Activated naive CD4-positive, alpha-beta T cell treated with anti-CD3 and anti-CD28 coated beads, Interleukin-2, amount 50 U/mL, for 16 hours (primary cell): ENCODE measurements around the gene JAM2.
"Not testable (repeated sequence)": the region's sequence is repeated elsewhere in the genome, so short reads cannot be mapped to it uniquely, and the experiment has no call there.

Source experiments
- DNase-seq: peaks from one replicate; pipeline ENCODE4 v3.0.0-alpha.2; 2020

The JAM2 gene

DNA sequence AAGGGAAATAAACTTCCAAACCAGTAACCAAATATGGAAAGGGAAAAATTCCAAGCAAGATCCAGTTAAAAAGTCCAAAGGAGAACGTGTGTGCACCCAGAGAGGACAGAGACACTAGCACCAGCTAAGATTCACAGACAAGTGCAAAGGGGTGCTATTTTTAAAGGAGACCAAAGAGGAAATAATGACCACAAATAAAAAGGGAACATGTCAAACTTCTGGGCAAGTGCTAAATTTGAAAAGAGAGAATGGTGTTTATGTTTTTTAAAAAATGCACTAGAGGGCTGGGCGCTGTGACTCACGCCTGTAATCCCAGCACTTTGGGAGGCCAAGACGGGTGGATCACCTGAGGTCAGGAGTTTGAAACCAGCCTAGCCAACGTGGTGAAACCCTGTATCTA, 8.6 kb downstream of the JAM2 start:
- DNase-seq, result no peak

DNA sequence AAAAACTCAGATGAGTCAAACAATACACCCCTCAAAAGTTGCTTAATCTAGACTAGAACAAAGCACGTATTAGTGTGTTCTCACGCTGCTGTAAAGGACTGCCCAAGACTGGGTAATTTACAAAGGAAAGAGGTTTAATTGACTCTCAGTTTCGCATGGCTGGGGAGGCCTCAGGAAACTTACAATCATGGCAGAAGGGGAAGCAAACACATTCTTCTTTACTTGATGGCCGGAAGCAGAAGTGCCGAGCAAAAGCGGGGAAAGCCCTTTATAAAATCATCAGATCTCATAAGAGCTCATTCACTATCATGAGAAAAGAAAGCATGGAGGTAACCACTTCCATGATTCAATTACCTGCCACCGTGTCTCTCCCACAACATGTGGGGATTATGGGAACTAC, 10.1 kb downstream of the JAM2 start:
- no peak for DNase-seq

DNA sequence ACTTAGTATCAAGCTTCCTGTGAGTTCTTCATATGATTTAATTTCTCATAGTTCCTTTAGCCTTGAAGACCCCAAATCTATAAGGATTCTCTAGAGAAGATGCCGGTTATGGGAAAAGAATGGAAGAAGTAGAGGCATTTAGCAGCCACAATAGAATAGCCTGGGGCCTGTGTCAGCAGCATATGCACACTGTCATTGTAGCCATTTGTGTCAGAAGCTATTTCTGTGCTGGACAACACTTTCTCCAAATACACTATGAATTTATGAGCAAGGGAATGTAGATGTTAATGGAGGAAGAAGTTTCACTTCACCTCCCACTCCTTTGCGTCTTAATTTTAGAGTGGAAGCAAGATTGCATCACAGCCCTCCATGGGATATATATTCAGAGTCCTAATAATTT, 17.4 kb downstream of the JAM2 start:
- no peak for DNase-seq

DNA sequence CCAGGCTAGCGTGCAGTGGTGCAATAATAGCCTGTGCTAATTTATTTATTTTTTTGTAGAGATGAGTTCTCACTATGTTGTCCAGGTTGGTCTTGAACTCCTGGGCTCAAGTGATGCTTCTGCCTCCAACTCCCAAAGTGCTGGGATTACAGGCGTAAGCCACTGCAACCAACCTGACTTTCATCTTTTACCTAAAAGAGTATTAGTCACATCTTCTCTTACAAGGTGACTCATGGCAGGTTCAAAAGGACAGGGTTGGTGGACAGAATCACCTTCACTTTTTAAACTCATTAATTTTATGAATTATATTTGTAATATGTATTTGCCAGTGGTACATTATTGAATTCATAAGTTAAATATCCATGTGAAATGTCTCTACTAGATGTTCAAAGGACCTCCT, 18.1 kb downstream of the JAM2 start:
- no peak for DNase-seq

DNA sequence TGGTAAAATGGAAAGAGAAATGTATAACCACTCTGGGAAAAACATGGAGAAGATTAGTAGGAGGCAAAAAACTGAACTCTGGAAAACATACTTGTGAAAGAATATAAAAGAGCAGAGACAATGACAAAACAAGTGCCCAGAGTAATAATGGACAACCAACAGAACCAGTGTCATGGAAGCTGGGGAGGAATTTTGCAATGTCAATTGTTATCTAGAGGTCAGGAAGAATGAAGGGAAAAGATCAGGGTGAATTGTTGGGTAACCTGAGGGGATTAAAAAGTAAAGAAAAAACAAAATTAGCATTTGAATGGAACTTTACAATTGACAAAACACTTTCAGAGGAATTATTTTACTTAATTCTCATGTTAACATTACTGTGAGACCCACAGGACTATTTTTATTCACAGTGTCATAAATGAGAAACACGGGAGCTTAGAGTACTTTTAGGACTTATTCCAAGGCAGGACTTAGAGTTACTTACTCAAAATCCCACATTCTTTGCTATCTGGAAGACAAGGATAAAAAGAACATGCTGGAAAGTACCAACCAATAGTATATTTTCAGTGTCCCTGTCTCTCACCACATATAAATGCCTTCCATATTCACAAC, 19.5 kb downstream of the JAM2 start:
- DNase-seq, result no peak

DNA sequence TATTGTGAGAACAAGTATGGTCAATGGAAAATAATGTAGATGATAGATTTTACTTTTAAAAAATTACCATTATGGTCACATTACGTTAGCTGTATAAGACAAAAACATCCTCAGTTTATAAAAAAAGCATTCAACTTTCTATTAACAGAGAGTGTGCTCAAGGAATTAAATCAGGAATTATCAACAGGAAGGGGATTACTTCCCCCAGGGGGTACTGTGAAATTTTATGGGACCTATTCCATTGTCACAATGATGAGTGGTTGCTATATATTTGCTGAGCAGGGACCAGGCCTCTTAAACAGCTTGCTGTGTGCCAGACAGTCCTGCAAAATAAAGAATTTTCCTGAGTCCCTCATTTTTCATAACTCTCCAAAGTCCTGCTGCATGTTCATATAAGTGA, 21.2 kb downstream of the JAM2 start:
- no peak for DNase-seq

DNA sequence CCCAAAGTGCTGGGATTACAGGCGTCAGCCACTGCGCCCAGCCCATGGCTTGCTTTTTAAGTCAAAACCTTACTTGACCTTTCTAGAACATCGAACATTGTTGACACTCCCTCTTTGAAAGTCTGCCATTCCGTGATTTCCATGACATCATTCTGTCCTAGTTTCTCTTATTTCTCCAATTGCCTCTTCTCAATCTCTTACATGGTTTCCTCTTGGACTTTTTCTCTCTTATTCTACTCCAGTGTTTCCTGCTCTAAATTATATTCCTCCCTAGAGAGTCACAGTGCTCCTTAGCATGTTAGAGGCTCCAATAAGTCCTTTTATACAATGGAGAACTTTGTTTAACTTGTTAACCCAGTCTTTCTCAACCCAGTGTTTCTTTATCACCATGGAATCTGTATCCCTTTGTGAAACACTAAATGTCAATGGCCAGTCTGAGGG, 25.5 kb downstream of the JAM2 start:
- DNase-seq, result no peak

DNA sequence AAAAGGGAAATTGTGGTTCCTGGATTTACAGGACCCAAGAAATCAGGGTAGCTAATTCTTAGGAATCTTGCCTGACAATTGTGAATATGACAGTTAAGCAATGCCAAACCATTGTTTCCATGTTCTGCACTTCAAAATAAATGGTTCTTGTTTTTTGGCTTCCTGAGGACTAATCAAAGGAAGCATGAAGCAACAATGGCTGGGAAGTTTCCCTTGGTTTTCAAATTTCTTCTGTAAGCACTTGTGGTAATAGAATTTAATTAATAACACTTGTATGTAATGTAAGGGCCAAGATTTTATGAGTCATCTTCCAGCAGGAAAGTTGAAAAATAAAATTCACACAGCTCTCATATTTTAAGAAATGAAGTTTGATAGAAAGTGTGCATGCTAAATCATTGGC, 31.7 kb downstream of the JAM2 start:
- DNase-seq, result no peak

DNA sequence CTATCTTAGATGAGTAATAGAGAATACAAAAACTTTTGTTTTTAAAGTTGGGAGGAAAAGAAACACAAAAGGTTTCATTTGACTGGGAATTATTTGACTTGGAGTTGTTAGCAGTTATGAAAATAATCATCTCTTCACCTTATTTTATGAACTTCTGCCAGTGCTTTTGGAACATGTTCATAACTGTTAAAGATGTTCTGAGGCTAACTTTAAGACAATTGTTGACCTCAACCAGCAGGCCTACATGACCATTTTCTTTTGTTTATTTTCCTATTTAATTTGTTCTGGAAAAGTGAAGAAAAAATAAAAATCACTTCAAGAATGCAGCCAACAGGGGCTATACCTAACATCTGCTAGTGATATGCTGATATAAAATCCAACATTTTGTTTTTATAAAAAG, 37.4 kb downstream of the JAM2 start:
- no peak for DNase-seq

DNA sequence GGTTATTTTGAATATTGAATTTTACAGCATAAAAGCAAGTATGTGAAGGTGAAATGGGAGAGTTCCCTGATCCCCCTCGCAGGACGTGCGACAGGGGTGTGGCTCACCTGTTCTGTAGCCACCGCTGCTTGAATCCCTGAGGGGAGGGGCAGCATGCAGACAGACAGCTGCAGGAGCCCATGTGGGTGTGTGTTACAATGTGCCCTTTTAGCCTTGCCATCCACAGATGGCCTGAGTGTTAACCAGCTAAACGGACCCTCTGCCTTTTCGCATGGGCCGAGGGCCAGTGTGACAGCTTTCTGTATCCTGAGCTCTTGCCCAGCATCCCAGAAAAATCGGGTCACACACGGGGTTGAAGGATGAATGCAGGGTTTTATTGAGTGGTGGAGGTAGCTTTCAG, 43.3 kb downstream of the JAM2 start:
- DNase-seq, result no peak

DNA sequence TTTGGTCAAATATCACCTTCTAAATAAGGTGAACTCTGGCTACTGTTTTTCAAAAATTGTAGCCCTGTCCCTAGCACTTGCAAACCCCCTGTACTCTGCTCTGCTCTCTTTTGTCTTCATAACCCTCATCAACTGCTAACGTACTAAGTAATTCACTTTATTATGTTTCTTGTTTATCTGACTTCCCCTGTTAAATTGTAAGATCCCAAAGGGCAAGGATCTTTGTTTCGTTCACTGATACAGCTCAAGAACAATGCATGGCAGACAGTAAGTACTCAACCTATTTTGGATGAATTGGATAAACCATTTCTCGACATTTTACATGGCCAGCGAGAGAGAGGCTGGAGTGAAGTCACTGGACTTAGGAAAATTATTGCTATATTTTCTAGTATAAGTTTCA, 48.7 kb downstream of the JAM2 start:
- no peak for DNase-seq

DNA sequence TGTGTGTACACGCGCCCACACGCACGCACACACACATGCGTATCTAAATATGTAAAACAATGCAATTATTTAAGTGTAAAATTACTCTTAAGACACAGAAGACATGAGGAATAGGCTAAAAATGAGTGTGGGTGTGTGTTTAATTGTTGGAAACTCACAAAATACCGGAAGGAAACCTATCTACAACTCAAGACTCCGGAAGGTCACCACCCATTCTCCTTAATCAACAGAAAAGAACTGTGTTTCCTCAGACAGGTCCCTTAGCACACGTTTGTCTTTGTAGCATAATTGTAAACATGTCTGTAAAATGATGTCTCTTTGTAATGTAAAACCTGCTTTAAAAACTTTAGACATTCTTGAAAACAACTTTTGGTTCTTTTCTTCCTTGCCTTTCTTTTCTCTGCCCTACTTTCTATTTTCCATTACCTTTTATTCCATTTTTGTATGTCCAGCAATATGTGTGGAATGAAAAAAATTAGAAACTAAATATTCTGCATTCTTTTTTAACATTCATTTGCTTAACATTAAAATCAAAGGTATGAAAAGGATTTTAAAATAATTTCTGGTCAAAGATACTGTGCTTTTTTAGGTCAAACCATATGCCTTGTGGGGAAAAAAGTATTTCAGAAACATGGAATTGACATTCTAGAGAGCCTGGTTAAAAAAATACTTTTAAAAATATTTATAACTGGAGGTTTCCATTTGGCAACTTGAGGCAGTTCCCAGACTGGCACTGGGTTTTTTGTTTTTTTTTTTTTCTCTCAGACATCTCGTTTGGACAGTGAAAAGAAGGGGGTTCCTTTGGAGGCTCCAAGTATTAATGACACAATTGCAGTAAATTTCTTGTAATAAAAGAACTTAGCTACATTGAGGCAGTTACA, 49.5 kb downstream of the JAM2 start:
- no peak for DNase-seq

DNA sequence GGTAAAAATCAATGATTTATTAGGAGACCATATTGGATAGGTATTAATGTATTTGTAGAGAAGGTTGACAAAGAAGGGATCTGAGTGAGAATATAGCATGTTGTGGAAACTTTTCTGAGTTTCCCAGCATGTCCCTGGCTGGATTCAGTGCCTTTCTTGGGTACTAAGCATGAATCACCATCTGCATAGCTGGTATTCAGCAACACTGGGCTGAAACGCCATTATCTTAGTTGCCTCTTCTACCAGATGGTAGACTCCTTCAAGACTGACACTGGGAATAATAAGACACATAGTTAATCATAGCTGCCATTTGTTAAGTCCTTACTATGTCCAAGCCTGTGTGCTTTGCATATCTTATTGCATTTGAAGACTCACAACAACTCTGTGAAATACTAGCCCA, 50.2 kb downstream of the JAM2 start:
- no peak for DNase-seq

DNA sequence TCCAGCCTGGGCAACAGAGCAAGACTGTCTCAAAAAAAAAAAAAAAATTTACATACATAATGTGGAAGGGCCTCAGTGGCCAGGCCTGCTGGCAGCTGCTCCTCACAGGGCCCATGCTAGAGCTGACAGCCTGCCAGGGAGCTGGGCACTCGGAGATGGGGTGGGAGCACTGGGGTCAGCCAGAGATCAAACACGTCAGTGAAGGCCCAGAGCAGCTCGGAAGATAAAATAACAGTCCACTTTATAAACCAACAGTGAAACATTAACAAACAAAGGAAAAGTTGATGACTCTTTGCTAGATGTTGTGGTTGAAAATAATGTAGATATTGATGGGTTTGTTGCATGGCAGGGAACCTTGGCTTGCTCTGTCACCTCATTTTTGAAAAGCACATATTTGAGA, 52.9 kb downstream of the JAM2 start:
- DNase-seq, result no peak

DNA sequence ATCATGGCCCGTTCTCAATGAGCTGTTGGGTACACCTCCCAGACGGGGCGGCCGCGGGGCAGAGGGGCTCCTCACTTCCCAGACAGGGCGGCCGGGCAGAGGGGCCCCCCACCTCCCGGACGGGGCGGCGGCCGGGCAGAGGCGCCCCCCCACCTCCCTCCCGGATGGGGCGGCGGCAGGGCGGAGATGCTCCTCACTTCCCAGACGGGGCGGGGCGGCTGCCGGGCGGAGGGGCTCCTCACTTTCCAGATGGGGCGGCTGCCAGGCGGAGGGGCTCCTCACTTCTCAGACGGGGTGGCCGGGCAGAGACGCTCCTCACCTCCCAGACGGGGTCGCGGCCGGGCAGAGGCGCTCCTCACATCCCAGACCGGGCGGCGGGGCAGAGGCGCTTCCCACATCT, 56.4 kb downstream of the JAM2 start:
- not testable (repeated sequence) for DNase-seq

DNA sequence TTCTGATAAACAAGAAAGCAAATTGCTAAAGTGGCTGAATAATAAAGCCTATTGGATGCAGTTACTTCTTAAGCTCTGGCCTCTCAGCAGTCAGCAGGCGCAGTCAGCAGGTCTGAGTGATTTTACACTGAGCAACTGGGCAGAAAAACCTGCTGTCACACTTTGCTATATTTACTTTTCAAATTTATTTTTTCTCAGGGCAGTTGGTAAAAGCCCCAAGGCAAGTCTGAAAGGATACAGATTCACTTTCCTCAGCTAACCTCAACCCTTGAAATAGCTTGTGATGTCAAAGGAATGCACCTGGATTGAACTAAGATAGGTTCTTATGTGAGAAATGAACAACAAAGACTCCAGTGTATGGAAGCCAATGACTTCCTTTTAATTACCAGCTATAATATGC, 61.7 kb downstream of the JAM2 start:
- no peak for DNase-seq

DNA sequence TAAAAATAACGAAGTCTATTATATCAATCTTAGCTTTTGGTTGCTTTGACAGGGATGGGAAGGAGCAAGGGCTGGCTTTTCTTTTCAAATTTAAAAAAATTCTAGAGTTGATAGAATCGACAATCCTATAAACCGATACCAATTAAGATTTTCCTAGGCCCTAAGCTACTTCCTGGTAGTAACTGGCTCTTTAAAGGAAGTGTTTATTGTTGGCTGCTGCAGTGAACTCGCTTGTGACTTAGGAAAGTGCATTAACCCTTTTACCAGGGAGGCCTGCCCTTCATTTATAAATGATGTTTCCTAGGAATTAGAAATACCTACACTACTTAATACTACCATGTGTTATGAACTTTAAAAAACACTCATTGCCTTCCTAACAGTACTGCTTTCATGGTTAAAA, 62.5 kb downstream of the JAM2 start:
- DNase-seq, result no peak

DNA sequence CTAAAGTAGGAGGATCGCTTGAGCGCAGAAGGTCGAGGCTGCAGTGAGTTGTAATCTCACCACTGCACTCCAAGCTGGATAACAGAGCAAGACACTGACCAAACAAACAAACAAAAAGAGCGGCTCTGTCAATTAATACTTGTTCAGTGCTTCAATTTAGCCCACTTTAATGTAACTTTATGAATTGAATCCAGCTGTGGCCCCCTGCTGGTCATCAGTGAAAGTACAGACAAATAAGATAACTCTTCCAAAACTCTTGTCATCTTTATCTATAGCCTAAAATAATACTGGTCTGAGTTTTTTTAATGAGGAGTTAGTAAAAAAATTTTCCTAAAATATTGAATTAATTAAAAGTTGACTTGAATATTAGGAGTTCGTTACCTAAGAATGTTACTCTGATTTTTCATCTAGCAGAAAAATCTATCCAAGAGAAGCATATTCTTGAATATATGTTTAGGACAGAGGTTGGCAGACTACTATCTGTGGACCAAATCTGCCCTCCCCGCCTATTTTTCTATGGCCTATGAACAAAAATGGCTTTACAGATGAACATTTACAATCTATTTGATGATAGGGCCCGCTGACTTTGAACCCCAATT, 69.5 kb downstream of the JAM2 start:
- peak; percentile 30 for DNase-seq

DNA sequence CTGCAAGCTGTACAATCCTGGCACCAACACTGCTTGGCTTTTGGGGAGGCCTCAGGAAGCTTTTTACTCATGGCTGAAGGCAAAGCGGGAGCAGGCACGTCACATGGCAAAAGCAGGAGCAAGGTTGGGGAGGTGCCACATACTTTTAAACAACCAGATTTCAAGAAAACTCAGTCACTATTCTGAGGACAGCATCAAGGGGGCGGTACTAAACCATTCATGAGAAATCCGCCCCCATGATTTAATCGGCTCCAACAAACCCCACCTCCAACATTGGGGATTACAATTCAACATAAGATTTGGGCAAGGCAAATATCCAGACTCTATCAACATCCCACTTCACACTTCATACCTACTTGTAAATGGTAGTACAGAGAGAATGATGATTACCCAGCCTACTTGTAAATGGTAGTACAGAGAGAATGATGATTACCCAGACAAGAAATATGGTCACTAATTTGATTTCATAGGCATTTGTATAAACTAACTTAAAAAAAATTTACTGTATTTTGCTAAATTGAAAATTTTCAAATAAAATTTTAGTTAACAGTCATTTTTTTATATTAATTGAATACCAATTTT, 70.7 kb downstream of the JAM2 start:
- DNase-seq, result no peak

DNA sequence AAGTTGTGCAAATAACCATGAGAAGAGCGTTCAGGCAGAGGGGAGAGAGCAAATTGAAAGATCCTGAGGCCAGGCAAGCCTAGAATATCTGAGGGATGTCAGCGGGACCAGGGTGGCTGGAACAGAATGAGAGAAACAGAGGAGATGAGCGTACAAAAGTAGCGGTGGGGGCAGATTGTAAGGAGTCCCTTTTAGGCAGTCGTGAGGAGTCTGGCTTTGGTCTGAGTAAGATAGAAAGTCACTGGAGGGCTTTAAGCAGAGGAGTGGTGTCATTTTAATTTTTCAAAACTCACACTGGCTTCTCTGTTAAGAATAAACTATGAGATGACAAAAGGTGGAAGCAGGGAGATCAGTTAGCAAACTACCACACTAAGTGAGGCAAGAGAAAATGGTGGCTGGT, 71.5 kb downstream of the JAM2 start:
- no peak for DNase-seq

DNA sequence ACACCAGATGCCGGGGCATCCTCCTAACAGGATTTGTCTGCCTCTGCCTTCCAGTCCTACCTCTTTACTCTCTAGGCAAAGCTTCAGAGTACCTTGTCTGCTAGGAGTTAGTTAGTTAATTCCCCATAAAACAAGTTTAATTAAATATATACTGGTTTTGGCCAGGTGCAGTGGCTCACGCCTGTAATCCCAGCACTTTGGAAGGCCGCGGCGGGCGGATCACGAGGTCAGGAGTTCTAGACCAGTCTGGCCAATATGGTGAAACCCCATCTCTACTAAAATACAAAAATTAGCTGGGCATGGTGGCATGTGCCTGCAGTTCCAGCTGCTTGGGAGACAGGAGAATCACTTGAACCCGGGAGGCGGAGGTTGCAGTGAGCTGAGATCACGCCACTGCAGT, 75.0 kb downstream of the JAM2 start:
- DNase-seq, result not testable (repeated sequence)

DNA sequence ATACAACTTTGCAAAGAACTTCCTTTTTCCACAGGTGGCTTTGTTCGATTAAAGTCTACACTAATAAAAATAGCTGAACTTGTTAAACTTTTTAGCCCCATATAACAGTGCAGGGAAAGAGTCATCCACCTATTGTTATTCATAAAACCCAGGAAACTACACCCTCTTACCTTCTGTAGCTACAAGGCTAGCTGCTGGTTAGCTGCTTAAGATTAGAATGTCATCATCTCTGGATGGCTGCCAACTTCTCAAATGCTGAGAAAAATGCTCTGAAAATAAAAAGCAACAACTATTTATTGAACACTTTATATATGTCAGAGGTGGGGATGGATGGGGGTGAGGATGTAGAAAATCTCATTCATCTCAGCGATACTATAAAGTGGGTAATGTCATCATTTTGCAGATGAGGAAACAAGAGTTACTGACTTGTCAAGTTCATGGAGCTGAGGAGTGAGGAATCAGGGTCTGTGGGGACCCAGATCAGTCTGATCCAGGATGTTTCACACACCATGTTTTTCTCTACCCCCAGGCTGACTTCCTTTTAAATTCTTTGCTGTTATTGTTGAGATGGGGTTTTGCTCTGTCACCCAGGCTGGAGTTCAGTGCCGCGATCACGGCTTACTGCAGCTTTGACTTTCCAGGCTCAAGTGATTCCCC, 78.6 kb downstream of the JAM2 start:
- DNase-seq, result no peak

DNA sequence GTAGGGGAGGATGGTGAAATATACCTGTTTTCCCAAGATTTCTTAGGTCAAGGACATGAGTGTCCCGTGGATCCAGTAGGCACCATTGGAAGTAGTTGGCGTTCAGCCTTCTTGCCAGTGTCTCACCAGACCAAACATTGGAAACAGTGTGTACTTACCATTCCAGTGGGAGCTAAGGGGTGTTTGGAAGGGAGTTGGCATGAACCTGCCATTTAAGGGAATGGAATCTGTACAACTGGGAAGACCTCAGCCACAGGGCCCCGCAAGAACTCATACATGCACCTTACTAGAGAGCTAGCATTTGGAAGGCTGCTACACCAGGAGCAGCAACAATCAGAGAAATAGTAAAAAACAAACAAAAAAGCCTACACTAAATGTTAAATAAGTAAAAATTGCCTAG, 82.9 kb downstream of the JAM2 start:
- DNase-seq, result no peak
